GOT3 (cell line): Measurements from ENCODE around the gene PPP1R9B.

Experiments
- DNase-seq: peaks from one replicate; lab custom pipeline; 2025; ENCODE audit warnings: mixed read lengths; lab: John Stamatoyannopoulos, UW

Gene PPP1R9B

GRCh38 chr17:50087912-50088405 is 62.5 kb downstream of the PPP1R9B start:
- DNase-seq, result no peak

GRCh38 chr17:50087246-50087911 is 63.1 kb downstream of the PPP1R9B start:
- no peak for DNase-seq
